GM12878 (cell line): Measurements from ENCODE around the gene DUSP22. TPM values are rescaled to one million over a fixed set of nuclear protein-coding genes. Genes with fewer than 3 reads are reported as not detected.

Experiments
- ATAC-seq: fragments of 200-7000 bp; cut with Tn5 transposase; 3 replicates; pipeline ENCODE4 v1.9.1; 2020; ENCODE audit warnings: mild to moderate bottlenecking, moderate library complexity
- BruUV-seq: library from RNA; stranded (reverse); fragments of 400-500 nt; replicated peaks from 2 replicates; lab custom pipeline; 2021; lab: Mats Ljungman, UMichigan
- CTCF ChIA-PET: fragments of 300-600 bp; sonication (Branson Sonifier 250); formaldehyde crosslinking; extraction: SDS; loops from one replicate; lab custom pipeline; 2021; ENCODE audit warnings: inconsistent platforms; lab: Yijun Ruan, JAX
- POLR2A ChIA-PET: fragments of 350-600 bp; formaldehyde crosslinking; extraction: SDS; loops from one replicate; lab custom pipeline; 2021; ENCODE audit warnings: inconsistent platforms; lab: Charles Lee
- RAD21 ChIA-PET: fragments of 300-600 bp; sonication (Branson Sonifier 250); formaldehyde crosslinking; loops from one replicate; lab custom pipeline; 2023; ENCODE audit warnings: antibody characterized with exemption; ENCODE audit not compliant: unreplicated experiment; lab: Charles Lee
- SMC1A ChIA-PET: fragments of 300-600 bp; sonication (Branson Sonifier 250); formaldehyde crosslinking; loops from one replicate; lab custom pipeline; 2023; ENCODE audit not compliant: unreplicated experiment, uncharacterized antibody; lab: Charles Lee
- DNase-seq: peaks from one replicate; pipeline ENCODE4 v3.0.0-alpha.2; 2011; ENCODE audit warnings: low read depth, low spot score
- FAIRE-seq: peaks from 3 replicates; lab custom pipeline; 2011; peaks lifted over from hg19 to GRCh38; lab: Jason Lieb, UNC
- H2AFZ ChIP-seq: 2 replicates; pipeline ENCODE4 v1.6.0; 2011; ENCODE audit warnings: low read depth, low read length, control low read depth; ENCODE audit not compliant: control insufficient read depth
- H3K27ac ChIP-seq: 2 replicates; pipeline ENCODE4 v1.5.1; 2011; ENCODE audit warnings: control low read depth; ENCODE audit not compliant: control insufficient read depth, insufficient read depth
- H3K27me3 ChIP-seq, 2 experiments: replicated peaks in 1 of 2; 2 replicates each; pipeline versions ENCODE4 v1.6.0 to v1.6.1; 2011; ENCODE audit warnings: low read length in 1 of 2; ENCODE audit not compliant: control insufficient read depth in 2 of 2, insufficient read depth in 2 of 2
- H3K36me3 ChIP-seq, 2 experiments: 2 replicates each; pipeline ENCODE4 v1.5.1; 2011; ENCODE audit warnings: low read length in 1 of 2; ENCODE audit not compliant: control insufficient read depth in 2 of 2, insufficient read depth in 2 of 2
- H3K4me1 ChIP-seq: 2 replicates; pipeline ENCODE4 v1.6.1; 2011; ENCODE audit warnings: mild to moderate bottlenecking, low read length, moderate library complexity, mixed read lengths; ENCODE audit not compliant: control insufficient read depth, insufficient read depth
- H3K4me2 ChIP-seq: 2 replicates; pipeline ENCODE4 v1.6.0; 2011; ENCODE audit warnings: control low read depth; ENCODE audit not compliant: control insufficient read depth, insufficient read depth
- H3K4me3 ChIP-seq: fragments of 200-600 bp; sonication (generic); 2 replicates; pipeline ENCODE4 v1.5.1; 2016
- H3K79me2 ChIP-seq: 2 replicates; pipeline ENCODE4 v1.6.0; 2011; ENCODE audit warnings: low read length; ENCODE audit not compliant: control insufficient read depth, insufficient read depth
- H3K9ac ChIP-seq: 2 replicates; pipeline ENCODE4 v1.8.0; 2011; ENCODE audit warnings: low read length, control low read depth, mixed read lengths; ENCODE audit not compliant: control insufficient read depth, insufficient read depth
- H3K9me3 ChIP-seq: replicated peaks from 3 replicates; pipeline ENCODE4 v1.5.1; 2011; ENCODE audit warnings: mild to moderate bottlenecking, low read length; ENCODE audit not compliant: control insufficient read depth, insufficient read depth
- H4K20me1 ChIP-seq: 2 replicates; pipeline ENCODE4 v1.6.0; 2011; ENCODE audit not compliant: control insufficient read depth, insufficient read depth
- CHD4 ChIP-seq: fragments of 200-600 bp; sonication (generic); IDR thresholded peaks from 2 replicates; pipeline ENCODE4 v1.6.1; 2016; ENCODE audit warnings: mild to moderate bottlenecking
- WGBS: methylation state at CpG from one replicate; pipeline ENCODE4 v1.1.6; 2016; ENCODE audit warnings: low lambda C conversion rate; ENCODE audit not compliant: insufficient replicate concordance, insufficient coverage; ENCODE audit errors: missing lambda C conversion rate; 5-methylcytosine and 5-hydroxymethylcytosine counted together
- in situ Hi-C: fragments of 300-500 bp; cut with MboI; formaldehyde crosslinking; loops from 9 replicates; pipeline ENCODE4 v1.14.3; 2018; ENCODE audit warnings: mixed read lengths
- intact Hi-C: fragments of 100-400 bp; cut with micrococcal nuclease; formaldehyde crosslinking; loops from one replicate; pipeline ENCODE4 v1.14.2; 2022; ENCODE audit not compliant: unreplicated experiment
- polyA plus RNA-seq, 11 experiments: library from polyadenylated mRNA; depleted of rRNA in 4 of 11; unstranded in 6 of 11; stranded (reverse) in 5 of 11; fragments of >200 nt; fragmentation: Nextera tagmentation in 4 of 11; fragmentation: Illumina TruSeq in 1 of 11; extraction: Ambion mirVana in 4 of 11; extraction: Trizol in 1 of 11; gene quantifications; 1 replicate in 1 of 11; 2 replicates in 10 of 11; pipeline versions ENCODE4 v1.2.1 to v1.2.3, GENCODE V29; 2011 to 2016; ENCODE audit warnings: inconsistent platforms in 2 of 11, missing spikeins in 2 of 11, low read depth in 1 of 11
- total RNA-seq, 4 experiments: library from RNA; depleted of rRNA in 3 of 4; stranded (reverse); fragments of >200 nt in 3 of 4; fragmentation: Illumina TruSeq in 1 of 4; extraction: Trizol in 1 of 4; gene quantifications; 2 replicates each; pipeline versions ENCODE4 v1.2.1 to v1.2.3, GENCODE V29; 2013 to 2021
- TF ChIP-seq, protein P1 (sequence below): fragments of 450-650 bp; IDR thresholded peaks from 2 replicates; pipeline ENCODE4 v1.6.1; 2017; ENCODE audit warnings: mild to moderate bottlenecking, moderate library complexity

Gene DUSP22
- total and polyA plus RNA-seq, 10 of the 15 experiments (the other 5 are each of a cell fraction or from before 2014, with no cell fraction given) = 78.9 to 156 (median 107) TPM

DNA sequence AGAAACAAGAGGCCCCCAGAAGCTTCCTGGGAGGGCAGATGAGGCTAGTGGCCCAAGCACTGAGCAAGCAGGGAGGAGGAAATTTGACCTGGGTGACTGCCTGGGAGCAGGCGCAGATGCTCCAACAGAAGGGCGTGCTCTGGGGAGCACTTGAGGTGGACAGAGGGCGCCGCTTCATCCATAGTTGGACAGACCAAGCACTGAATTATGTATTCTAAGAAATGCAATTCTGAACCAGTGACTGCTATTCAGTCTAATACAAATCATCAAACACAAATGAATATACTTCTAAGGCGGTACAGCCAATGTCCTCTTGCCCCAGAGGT lies 70.6 kb downstream of the DUSP22 start:
- no peaks in the 10 kb centered on the region for H3K27me3 ChIP-seq
- in situ Hi-C loops (no loop called here), intact Hi-C loops (no loop called here)
- no peaks in the 10 kb centered on the region for H4K20me1 ChIP-seq
- TF ChIP-seq CHD4 = no peak
- TF ChIP-seq, protein P1, sequence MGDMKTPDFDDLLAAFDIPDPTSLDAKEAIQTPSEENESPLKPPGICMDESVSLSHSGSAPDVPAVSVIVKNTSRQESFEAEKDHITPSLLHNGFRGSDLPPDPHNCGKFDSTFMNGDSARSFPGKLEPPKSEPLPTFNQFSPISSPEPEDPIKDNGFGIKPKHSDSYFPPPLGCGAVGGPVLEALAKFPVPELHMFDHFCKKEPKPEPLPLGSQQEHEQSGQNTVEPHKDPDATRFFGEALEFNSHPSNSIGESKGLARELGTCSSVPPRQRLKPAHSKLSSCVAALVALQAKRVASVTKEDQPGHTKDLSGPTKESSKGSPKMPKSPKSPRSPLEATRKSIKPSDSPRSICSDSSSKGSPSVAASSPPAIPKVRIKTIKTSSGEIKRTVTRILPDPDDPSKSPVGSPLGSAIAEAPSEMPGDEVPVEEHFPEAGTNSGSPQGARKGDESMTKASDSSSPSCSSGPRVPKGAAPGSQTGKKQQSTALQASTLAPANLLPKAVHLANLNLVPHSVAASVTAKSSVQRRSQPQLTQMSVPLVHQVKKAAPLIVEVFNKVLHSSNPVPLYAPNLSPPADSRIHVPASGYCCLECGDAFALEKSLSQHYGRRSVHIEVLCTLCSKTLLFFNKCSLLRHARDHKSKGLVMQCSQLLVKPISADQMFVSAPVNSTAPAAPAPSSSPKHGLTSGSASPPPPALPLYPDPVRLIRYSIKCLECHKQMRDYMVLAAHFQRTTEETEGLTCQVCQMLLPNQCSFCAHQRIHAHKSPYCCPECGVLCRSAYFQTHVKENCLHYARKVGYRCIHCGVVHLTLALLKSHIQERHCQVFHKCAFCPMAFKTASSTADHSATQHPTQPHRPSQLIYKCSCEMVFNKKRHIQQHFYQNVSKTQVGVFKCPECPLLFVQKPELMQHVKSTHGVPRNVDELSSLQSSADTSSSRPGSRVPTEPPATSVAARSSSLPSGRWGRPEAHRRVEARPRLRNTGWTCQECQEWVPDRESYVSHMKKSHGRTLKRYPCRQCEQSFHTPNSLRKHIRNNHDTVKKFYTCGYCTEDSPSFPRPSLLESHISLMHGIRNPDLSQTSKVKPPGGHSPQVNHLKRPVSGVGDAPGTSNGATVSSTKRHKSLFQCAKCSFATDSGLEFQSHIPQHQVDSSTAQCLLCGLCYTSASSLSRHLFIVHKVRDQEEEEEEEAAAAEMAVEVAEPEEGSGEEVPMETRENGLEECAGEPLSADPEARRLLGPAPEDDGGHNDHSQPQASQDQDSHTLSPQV = no peak
- H3K79me2 ChIP-seq = no peaks in the 10 kb centered on the region
- H2AFZ ChIP-seq = no peak overlapping the region
- no TSS peak for BruUV-seq
- DNase-seq (no peak), ATAC-seq (no peak), FAIRE-seq (no peak)
- no peak overlapping the region for H3K4me2 ChIP-seq
- WGBS = 80% methylated on average over 5 of the region's 5 CpGs
- SMC1A ChIA-PET = interaction anchor here (0.6 to 9.6 kb wide), 7 partner anchors 11 to 68 kb away, joined by 3 to 230 read pairs (median 6); no protein-coding TSS in a partner anchor
- H3K9ac ChIP-seq = no peak overlapping the region
- no peak overlapping the region for H3K4me3 ChIP-seq
- no peaks in the 10 kb centered on the region; the same call in 2 of the 3 replicates for H3K9me3 ChIP-seq
- no peak overlapping the region for H3K27ac ChIP-seq
- POLR2A ChIA-PET = interaction anchor here (1.0 to 1.2 kb wide), 3 partner anchors 17 to 32 kb away, joined by 3 to 6 read pairs (median 3); no protein-coding TSS in a partner anchor
- peaks cover 36% of the 10 kb centered on the region for H3K4me1 ChIP-seq
- CTCF ChIA-PET = interaction anchor here (1.2 to 4.8 kb wide), 4 partner anchors 12 to 46 kb away, joined by 4 to 34 read pairs (median 18); no protein-coding TSS in a partner anchor
- RAD21 ChIA-PET = interaction anchor here (0.6 to 8.0 kb wide), 7 partner anchors 10 to 230 kb away, joined by 3 to 73 read pairs (median 4); no protein-coding TSS in a partner anchor
- no peaks in the 10 kb centered on the region for H3K36me3 ChIP-seq
